HEK293 (cell line): Measurements from ENCODE around the gene RPS5.

ENCODE experiments used
- CTCF ChIA-PET: fragments of 350-600 bp; formaldehyde crosslinking; extraction: SDS; loops from one replicate; lab custom pipeline; 2021; ENCODE audit warnings: antibody characterized with exemption; lab: Yijun Ruan, JAX
- POLR2A ChIA-PET: fragments of 300-600 bp; formaldehyde crosslinking; extraction: SDS; loops from one replicate; lab custom pipeline; 2020; ENCODE audit warnings: antibody characterized with exemption, inconsistent platforms; lab: Yijun Ruan, JAX
- H3K27ac ChIP-seq: fragments of 200-500 bp; sonication (Bioruptor generic); 2 replicates; pipeline ENCODE4 v1.5.1; 2014; ENCODE audit warnings: low read depth, low read length, control low read depth, inconsistent platforms; ENCODE audit errors: extremely low read depth
- H3K36me3 ChIP-seq, 2 experiments: fragments of 200-500 bp in 1 of 2; sonication (Bioruptor generic) in 1 of 2; 1 replicate in 1 of 2; 2 replicates in 1 of 2; pipeline ENCODE4 v1.5.1; 2014 to 2017; ENCODE audit warnings: inconsistent platforms in 2 of 2, low read length in 2 of 2; ENCODE audit not compliant: control insufficient read depth in 2 of 2, insufficient read depth in 1 of 2
- H3K4me1 ChIP-seq: fragments of 200-500 bp; sonication (Bioruptor generic); 2 replicates; pipeline ENCODE4 v1.5.1; 2014; ENCODE audit warnings: mild to moderate bottlenecking, low read length, inconsistent platforms; ENCODE audit not compliant: control insufficient read depth, insufficient read depth
- H3K4me3 ChIP-seq: 2 replicates; pipeline ENCODE4 v1.5.1; 2011; ENCODE audit warnings: low read depth, mild to moderate bottlenecking, control low read depth, low read length, moderate library complexity
- H3K9me3 ChIP-seq: fragments of 200-500 bp; sonication (Bioruptor generic); 2 replicates; pipeline ENCODE4 v1.5.1; 2014; ENCODE audit warnings: low read depth, low read length, inconsistent platforms; ENCODE audit not compliant: control insufficient read depth, insufficient read depth
- KLF10 ChIP-seq: fragments of 450-650 bp; IDR thresholded peaks from 2 replicates; pipeline ENCODE4 v1.5.1; 2018; ENCODE audit warnings: missing biosample characterization, mild to moderate bottlenecking, missing genetic modification characterization
- KLF16 ChIP-seq: fragments of 450-650 bp; formaldehyde crosslinking; IDR thresholded peaks from 2 replicates; pipeline ENCODE4 v1.5.1; 2017; ENCODE audit warnings: missing biosample characterization, missing genetic modification characterization
- KLF7 ChIP-seq: fragments of 450-650 bp; formaldehyde crosslinking; IDR thresholded peaks from 2 replicates; pipeline ENCODE4 v1.5.1; 2016; ENCODE audit warnings: missing biosample characterization, missing genetic modification characterization, borderline replicate concordance
- KLF8 ChIP-seq: fragments of 450-650 bp; formaldehyde crosslinking; IDR thresholded peaks from 2 replicates; pipeline ENCODE4 v1.5.1; 2016; ENCODE audit warnings: missing biosample characterization, missing genetic modification characterization
- MYNN ChIP-seq: fragments of 450-650 bp; formaldehyde crosslinking; IDR thresholded peaks from 2 replicates; pipeline ENCODE4 v1.5.1; 2016; ENCODE audit warnings: missing biosample characterization, missing genetic modification characterization, borderline replicate concordance
- YY1 ChIP-seq: fragments of 450-650 bp; formaldehyde crosslinking; IDR thresholded peaks from 2 replicates; pipeline ENCODE4 v1.5.1; 2018; ENCODE audit warnings: missing biosample characterization, missing genetic modification characterization
- ZBTB1 ChIP-seq: fragments of 450-650 bp; formaldehyde crosslinking; IDR thresholded peaks from 2 replicates; pipeline ENCODE4 v1.5.1; 2016; ENCODE audit warnings: missing biosample characterization, missing genetic modification characterization
- ZBTB7A ChIP-seq: fragments of 450-650 bp; formaldehyde crosslinking; IDR thresholded peaks from 2 replicates; pipeline ENCODE4 v1.5.1; 2016; ENCODE audit warnings: low read depth, missing biosample characterization, missing genetic modification characterization
- ZFP69B ChIP-seq: fragments of 450-650 bp; formaldehyde crosslinking; IDR thresholded peaks from 2 replicates; pipeline ENCODE4 v1.5.1; 2016; ENCODE audit warnings: missing biosample characterization, missing genetic modification characterization
- ZNF174 ChIP-seq: fragments of 450-650 bp; formaldehyde crosslinking; IDR thresholded peaks from 2 replicates; pipeline ENCODE4 v1.5.0; 2017; ENCODE audit warnings: missing biosample characterization, mild to moderate bottlenecking, missing genetic modification characterization
- ZNF2 ChIP-seq: fragments of 450-650 bp; formaldehyde crosslinking; IDR thresholded peaks from 2 replicates; pipeline ENCODE4 v1.5.1; 2016; ENCODE audit warnings: missing biosample characterization, missing genetic modification characterization
- ZNF202 ChIP-seq: fragments of 450-650 bp; formaldehyde crosslinking; IDR thresholded peaks from 2 replicates; pipeline ENCODE4 v1.5.1; 2016; ENCODE audit warnings: missing biosample characterization, missing genetic modification characterization, borderline replicate concordance
- ZNF248 ChIP-seq: fragments of 450-650 bp; formaldehyde crosslinking; IDR thresholded peaks from 2 replicates; pipeline ENCODE4 v1.5.1; 2017; ENCODE audit warnings: missing biosample characterization, missing genetic modification characterization
- ZNF324 ChIP-seq: fragments of 450-650 bp; formaldehyde crosslinking; IDR thresholded peaks from 2 replicates; pipeline ENCODE4 v1.5.1; 2016; ENCODE audit warnings: missing biosample characterization, missing genetic modification characterization
- ZNF335 ChIP-seq: fragments of 450-650 bp; formaldehyde crosslinking; conservative IDR thresholded peaks from 2 replicates; pipeline ENCODE4 v1.5.1; 2016; ENCODE audit warnings: missing biosample characterization, missing genetic modification characterization
- ZNF350 ChIP-seq: fragments of 450-650 bp; formaldehyde crosslinking; IDR thresholded peaks from 2 replicates; pipeline ENCODE4 v1.5.0; 2017; ENCODE audit warnings: missing biosample characterization, mild to moderate bottlenecking, missing genetic modification characterization
- ZNF561 ChIP-seq: fragments of 450-650 bp; IDR thresholded peaks from 2 replicates; pipeline ENCODE4 v1.5.1; 2018; ENCODE audit warnings: missing biosample characterization, missing genetic modification characterization, borderline replicate concordance
- ZNF626 ChIP-seq: fragments of 450-650 bp; sonication (Bioruptor Pico); formaldehyde crosslinking; IDR thresholded peaks from 2 replicates; pipeline ENCODE4 v1.5.1; 2018; ENCODE audit warnings: missing biosample characterization, missing genetic modification characterization, inconsistent platforms
- ZNF639 ChIP-seq: fragments of 450-650 bp; formaldehyde crosslinking; IDR thresholded peaks from 2 replicates; pipeline ENCODE4 v1.5.1; 2016; ENCODE audit warnings: missing biosample characterization, missing genetic modification characterization
- ZNF654 ChIP-seq: fragments of 450-650 bp; formaldehyde crosslinking; IDR thresholded peaks from 2 replicates; pipeline ENCODE4 v1.5.1; 2016; ENCODE audit warnings: low read depth, missing biosample characterization, missing genetic modification characterization
- ZNF768 ChIP-seq: fragments of 450-650 bp; formaldehyde crosslinking; IDR thresholded peaks from 2 replicates; pipeline ENCODE4 v1.5.1; 2018; ENCODE audit warnings: missing biosample characterization, mild to moderate bottlenecking, missing genetic modification characterization
- ZSCAN18 ChIP-seq: fragments of 450-650 bp; formaldehyde crosslinking; IDR thresholded peaks from 2 replicates; pipeline ENCODE4 v1.5.1; 2016; ENCODE audit warnings: missing biosample characterization, missing genetic modification characterization
- TF ChIP-seq, protein P1 (sequence below): fragments of 450-650 bp; formaldehyde crosslinking; IDR thresholded peaks from 2 replicates; pipeline ENCODE4; 2016; ENCODE audit warnings: missing biosample characterization, missing genetic modification characterization
- TF ChIP-seq, protein P2 (sequence below): fragments of 450-650 bp; formaldehyde crosslinking; IDR thresholded peaks from 2 replicates; pipeline ENCODE4 v1.5.1; 2016; ENCODE audit warnings: missing biosample characterization, missing genetic modification characterization
- TF ChIP-seq, protein P3 (sequence below): fragments of 450-650 bp; formaldehyde crosslinking; IDR thresholded peaks from 2 replicates; pipeline ENCODE4 v1.5.1; 2016; ENCODE audit warnings: missing biosample characterization, missing genetic modification characterization
- TF ChIP-seq, protein P4 (sequence below): fragments of 450-650 bp; formaldehyde crosslinking; IDR thresholded peaks from 2 replicates; pipeline ENCODE4 v1.5.1; 2016; ENCODE audit warnings: missing biosample characterization, missing genetic modification characterization

The RPS5 gene

GRCh38 chr19:58362272-58362994 is 24.6 kb upstream of the RPS5 start, which contains the start of gene ZNF497:
Gene ZNF497, minus strand, starts transcription at chr19:58362751. Its CDS starts 5,116 bp downstream, at chr19:58357635.
- ChIA-PET CTCF (interaction anchor here (0.7 to 1.5 kb wide), 7 partner anchors 11 to 230 kb away, joined by 3 to 9 read pairs (median 5); partner anchors contain the start of gene ZBTB45), POLR2A (interaction anchor here (0.5 to 3.2 kb wide), 42 partner anchors 10 to 359 kb away, joined by 3 to 38 read pairs (median 6); partner anchors contain the start of genes A1BG, CHMP2A, RNF225 and RPS5)
- no peaks in the 10 kb centered on the region; a peak in 1 of 3 replicates for H3K36me3 ChIP-seq
- H3K9me3 ChIP-seq: no peaks in the 10 kb centered on the region
- H3K27ac ChIP-seq: peak within 1 kb of the TSS; percentile 85
- H3K4me3 ChIP-seq: peak within 1 kb of the TSS; percentile 96
- H3K4me1 ChIP-seq: no peaks in the 10 kb centered on the region
- TF ChIP-seq YY1 (tag by site-specific recombination) (peak; percentile 77), KLF7 (peak; percentile 69; the same call in 1 of the 2 replicates), KLF8 (tag by site-specific recombination) (peak; percentile 74; the same call in 1 of the 2 replicates), ZFP69B (tag by site-specific recombination) (peak; percentile 71), ZSCAN18 (no peak; the same call in 1 of the 2 replicates), ZNF350 (tag by site-specific recombination) (no peak), ZNF248 (tag by site-specific recombination) (no peak), ZNF202 (tag by site-specific recombination) (no peak), MYNN (tag by site-specific recombination) (peak; percentile 51; the same call in 1 of the 2 replicates), ZNF654 (tag by site-specific recombination) (no peak), ZBTB1 (tag by site-specific recombination) (no peak), ZBTB7A (tag by site-specific recombination) (0 out of 2 replicates have a peak, but pooled peaks have one; percentile 46), ZNF174 (no peak), ZNF2 (tag by site-specific recombination) (peak; percentile 63; the same call in 1 of the 2 replicates), ZNF768 (tag by site-specific recombination) (0 out of 2 replicates have a peak, but pooled peaks have one; percentile 3), ZNF626 (tag by site-specific recombination) (no peak), ZNF561 (tag by site-specific recombination) (peak; percentile 96; the same call in 1 of the 2 replicates), KLF10 (tag by site-specific recombination) (peak; percentile 78), ZNF324 (peak; percentile 59; the same call in 1 of the 2 replicates), ZNF335 (tag by site-specific recombination) (peak; percentile 94), KLF16 (tag by site-specific recombination) (peak; percentile 73), ZNF639 (tag by site-specific recombination) (peak; percentile 52; the same call in 1 of the 2 replicates)
- TF ChIP-seq, protein P1, sequence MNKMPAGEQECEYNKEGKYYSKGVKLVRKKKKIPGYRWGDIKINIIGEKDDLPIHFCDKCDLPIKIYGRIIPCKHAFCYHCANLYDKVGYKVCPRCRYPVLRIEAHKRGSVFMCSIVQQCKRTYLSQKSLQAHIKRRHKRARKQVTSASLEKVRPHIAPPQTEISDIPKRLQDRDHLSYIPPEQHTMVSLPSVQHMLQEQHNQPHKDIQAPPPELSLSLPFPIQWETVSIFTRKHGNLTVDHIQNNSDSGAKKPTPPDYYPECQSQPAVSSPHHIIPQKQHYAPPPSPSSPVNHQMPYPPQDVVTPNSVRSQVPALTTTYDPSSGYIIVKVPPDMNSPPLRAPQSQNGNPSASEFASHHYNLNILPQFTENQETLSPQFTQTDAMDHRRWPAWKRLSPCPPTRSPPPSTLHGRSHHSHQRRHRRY (tag by site-specific recombination): no peak
- TF ChIP-seq, protein P2, sequence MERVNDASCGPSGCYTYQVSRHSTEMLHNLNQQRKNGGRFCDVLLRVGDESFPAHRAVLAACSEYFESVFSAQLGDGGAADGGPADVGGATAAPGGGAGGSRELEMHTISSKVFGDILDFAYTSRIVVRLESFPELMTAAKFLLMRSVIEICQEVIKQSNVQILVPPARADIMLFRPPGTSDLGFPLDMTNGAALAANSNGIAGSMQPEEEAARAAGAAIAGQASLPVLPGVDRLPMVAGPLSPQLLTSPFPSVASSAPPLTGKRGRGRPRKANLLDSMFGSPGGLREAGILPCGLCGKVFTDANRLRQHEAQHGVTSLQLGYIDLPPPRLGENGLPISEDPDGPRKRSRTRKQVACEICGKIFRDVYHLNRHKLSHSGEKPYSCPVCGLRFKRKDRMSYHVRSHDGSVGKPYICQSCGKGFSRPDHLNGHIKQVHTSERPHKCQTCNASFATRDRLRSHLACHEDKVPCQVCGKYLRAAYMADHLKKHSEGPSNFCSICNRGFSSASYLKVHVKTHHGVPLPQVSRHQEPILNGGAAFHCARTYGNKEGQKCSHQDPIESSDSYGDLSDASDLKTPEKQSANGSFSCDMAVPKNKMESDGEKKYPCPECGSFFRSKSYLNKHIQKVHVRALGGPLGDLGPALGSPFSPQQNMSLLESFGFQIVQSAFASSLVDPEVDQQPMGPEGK (tag by site-specific recombination): peak; percentile 75
- TF ChIP-seq, protein P3, sequence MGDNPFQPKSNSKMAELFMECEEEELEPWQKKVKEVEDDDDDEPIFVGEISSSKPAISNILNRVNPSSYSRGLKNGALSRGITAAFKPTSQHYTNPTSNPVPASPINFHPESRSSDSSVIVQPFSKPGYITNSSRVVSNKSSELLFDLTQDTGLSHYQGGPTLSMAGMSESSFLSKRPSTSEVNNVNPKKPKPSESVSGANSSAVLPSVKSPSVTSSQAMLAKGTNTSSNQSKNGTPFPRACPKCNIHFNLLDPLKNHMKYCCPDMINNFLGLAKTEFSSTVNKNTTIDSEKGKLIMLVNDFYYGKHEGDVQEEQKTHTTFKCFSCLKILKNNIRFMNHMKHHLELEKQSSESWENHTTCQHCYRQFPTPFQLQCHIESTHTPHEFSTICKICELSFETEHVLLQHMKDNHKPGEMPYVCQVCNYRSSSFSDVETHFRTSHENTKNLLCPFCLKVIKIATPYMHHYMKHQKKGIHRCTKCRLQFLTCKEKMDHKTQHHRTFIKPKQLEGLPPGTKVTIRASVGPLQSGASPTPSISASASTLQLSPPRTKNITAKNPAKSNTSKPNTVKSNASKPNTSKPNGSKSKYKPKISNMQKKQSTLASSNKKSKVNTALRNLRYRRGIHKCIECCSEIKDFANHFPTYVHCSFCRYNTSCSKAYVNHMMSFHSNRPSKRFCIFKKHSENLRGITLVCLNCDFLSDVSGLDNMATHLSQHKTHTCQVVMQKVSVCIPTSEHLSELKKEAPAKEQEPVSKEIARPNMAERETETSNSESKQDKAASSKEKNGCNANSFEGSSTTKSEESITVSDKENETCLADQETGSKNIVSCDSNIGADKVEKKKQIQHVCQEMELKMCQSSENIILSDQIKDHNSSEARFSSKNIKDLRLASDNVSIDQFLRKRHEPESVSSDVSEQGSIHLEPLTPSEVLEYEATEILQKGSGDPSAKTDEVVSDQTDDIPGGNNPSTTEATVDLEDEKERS: 0 out of 2 replicates have a peak, but pooled peaks have one; percentile 7
- TF ChIP-seq, protein P4, sequence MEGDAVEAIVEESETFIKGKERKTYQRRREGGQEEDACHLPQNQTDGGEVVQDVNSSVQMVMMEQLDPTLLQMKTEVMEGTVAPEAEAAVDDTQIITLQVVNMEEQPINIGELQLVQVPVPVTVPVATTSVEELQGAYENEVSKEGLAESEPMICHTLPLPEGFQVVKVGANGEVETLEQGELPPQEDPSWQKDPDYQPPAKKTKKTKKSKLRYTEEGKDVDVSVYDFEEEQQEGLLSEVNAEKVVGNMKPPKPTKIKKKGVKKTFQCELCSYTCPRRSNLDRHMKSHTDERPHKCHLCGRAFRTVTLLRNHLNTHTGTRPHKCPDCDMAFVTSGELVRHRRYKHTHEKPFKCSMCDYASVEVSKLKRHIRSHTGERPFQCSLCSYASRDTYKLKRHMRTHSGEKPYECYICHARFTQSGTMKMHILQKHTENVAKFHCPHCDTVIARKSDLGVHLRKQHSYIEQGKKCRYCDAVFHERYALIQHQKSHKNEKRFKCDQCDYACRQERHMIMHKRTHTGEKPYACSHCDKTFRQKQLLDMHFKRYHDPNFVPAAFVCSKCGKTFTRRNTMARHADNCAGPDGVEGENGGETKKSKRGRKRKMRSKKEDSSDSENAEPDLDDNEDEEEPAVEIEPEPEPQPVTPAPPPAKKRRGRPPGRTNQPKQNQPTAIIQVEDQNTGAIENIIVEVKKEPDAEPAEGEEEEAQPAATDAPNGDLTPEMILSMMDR (tag by site-specific recombination): peak; percentile 78
